ENCODE data around the gene UGP2.

- TF ChIP-seq, protein P1, sequence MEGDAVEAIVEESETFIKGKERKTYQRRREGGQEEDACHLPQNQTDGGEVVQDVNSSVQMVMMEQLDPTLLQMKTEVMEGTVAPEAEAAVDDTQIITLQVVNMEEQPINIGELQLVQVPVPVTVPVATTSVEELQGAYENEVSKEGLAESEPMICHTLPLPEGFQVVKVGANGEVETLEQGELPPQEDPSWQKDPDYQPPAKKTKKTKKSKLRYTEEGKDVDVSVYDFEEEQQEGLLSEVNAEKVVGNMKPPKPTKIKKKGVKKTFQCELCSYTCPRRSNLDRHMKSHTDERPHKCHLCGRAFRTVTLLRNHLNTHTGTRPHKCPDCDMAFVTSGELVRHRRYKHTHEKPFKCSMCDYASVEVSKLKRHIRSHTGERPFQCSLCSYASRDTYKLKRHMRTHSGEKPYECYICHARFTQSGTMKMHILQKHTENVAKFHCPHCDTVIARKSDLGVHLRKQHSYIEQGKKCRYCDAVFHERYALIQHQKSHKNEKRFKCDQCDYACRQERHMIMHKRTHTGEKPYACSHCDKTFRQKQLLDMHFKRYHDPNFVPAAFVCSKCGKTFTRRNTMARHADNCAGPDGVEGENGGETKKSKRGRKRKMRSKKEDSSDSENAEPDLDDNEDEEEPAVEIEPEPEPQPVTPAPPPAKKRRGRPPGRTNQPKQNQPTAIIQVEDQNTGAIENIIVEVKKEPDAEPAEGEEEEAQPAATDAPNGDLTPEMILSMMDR (conservative IDR thresholded peaks at IDR 0.05; ENCODE audit: low read depth, low read length): peak; percentile 75
- TF ChIP-seq POLR2A (IDR thresholded peaks at IDR 0.05; ENCODE audit: low read depth, low read length) (no peak), RAD21 (IDR thresholded peaks at IDR 0.05; ENCODE audit: low read length) (peak; percentile 79), MXI1 (IDR thresholded peaks at IDR 0.05; ENCODE audit: borderline replicate concordance, low read depth, low read length) (no peak), SMC3 (IDR thresholded peaks at IDR 0.05; ENCODE audit: low read depth, low read length) (peak; percentile 74), MAZ (IDR thresholded peaks at IDR 0.05; ENCODE audit: borderline replicate concordance, low read depth, low read length) (no peak), RFX5 (IDR thresholded peaks at IDR 0.05; ENCODE audit: low read depth, low read length) (no peak), BHLHE40 (IDR thresholded peaks at IDR 0.05; ENCODE audit: low read depth, low read length) (no peak), MAFK (IDR thresholded peaks at IDR 0.05; ENCODE audit: low read depth, low read length) (no peak), RCOR1 (IDR thresholded peaks at IDR 0.05; ENCODE audit: insufficient replicate concordance, low read length) (no peak), FOS (IDR thresholded peaks at IDR 0.05; ENCODE audit: low read depth, low read length) (no peak), ELK1 (IDR thresholded peaks at IDR 0.05; ENCODE audit: borderline replicate concordance, low read depth, low read length) (no peak), USF2 (IDR thresholded peaks at IDR 0.05; ENCODE audit: low read depth, low read length) (no peak), CHD1 (IDR thresholded peaks at IDR 0.05; ENCODE audit: low read depth, low read length) (no peak)
These were observed 47.0 kb downstream of the UGP2 start for GRCh38 chr2:63888490-63889402.
